ENCODE data around the gene DND1. TPM values are rescaled to one million over a fixed set of nuclear protein-coding genes. Genes with fewer than 3 reads are reported as not detected.

Gene DND1
- polyA plus RNA-seq, 2 of the 4 experiments (the other 2 are of a cell fraction) = 0.63 to 1.0 TPM

DNA sequence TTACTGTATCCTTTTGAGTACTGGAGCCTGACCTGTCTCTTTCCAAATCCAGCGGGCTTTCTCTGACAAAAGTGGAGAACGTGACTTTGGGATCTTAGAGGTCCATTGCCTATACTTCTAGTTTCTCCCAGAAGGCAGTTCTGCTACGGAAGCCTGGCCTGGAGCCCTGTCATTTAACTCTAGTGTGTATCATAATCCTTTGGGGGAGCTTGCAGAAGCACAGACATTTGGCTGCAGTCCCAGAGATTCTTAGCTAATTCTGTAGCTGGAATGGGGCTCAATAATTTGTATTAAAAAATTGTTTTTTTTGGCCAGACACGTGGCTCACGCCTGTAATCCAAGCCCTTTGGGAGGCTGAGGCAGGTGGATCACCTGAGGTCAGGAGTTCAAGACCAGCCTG lies 20.9 kb upstream of the DND1 start:
- 81% methylated on average over 5 of the region's 5 CpGs for WGBS (ENCODE audit: missing lambda C conversion rate)
- no peak overlapping the region for H3K4me3 ChIP-seq
- DNase-seq (ENCODE audit: low read depth in 1 of 2, low spot score in 1 of 2) (no peak), ATAC-seq (no peak), FAIRE-seq (no peak)
- POLR2A ChIA-PET = no interaction called here
- H3K27ac ChIP-seq = no peak overlapping the region
- no peak for TF ChIP-seq NFE2L2 (conservative IDR thresholded peaks at IDR 0.05; ENCODE audit: low read length)
- no peak for TF ChIP-seq MYC (IDR thresholded peaks at IDR 0.05; ENCODE audit: borderline replicate concordance, low read length)
- no peak for TF ChIP-seq SMC3 (IDR thresholded peaks at IDR 0.05)
- TF ChIP-seq RFX5 (IDR thresholded peaks at IDR 0.05) = no peak
- TF ChIP-seq MAZ (IDR thresholded peaks at IDR 0.05; ENCODE audit: borderline replicate concordance, low read depth, low read length) = no peak
- no peaks in the 10 kb centered on the region for H3K9me3 ChIP-seq
- CTCF ChIA-PET = interaction anchor here (1.3 kb wide), 1 partner anchor 8 kb away, joined by 4 read pairs; no protein-coding TSS in a partner anchor
- H3K4me2 ChIP-seq = no peak overlapping the region
- peaks cover 17% of the 10 kb centered on the region for H3K4me1 ChIP-seq

- Histone ChIP-seq H3K9me3 (no peaks in the 10 kb centered on the region), H3K4me1 (peaks cover 17% of the 10 kb centered on the region), H3K4me3 (peak within 1 kb of the TSS; percentile 81), H3K4me2 (peak within 1 kb of the TSS; percentile 95), H3K27ac (peak within 1 kb of the TSS; percentile 90 to 91)
- DNase-seq (ENCODE audit: low read depth in 1 of 2, low spot score in 1 of 2) = peak; percentile 97 to 98
- WGBS (ENCODE audit: missing lambda C conversion rate) = under 1% methylated on average over 35 of the region's 61 CpGs
- POLR2A ChIA-PET = interaction anchor here (0.6 to 2.0 kb wide), 14 partner anchors 9 to 345 kb away, joined by 3 to 27 read pairs (median 4); partner anchors contain the start of genes ANKHD1, HBEGF, IK and NDUFA2
- CTCF ChIA-PET = interaction anchor here (0.6 to 1.5 kb wide), 9 partner anchors 11 to 318 kb away, joined by 3 to 6 read pairs (median 3); partner anchors contain the start of genes DND1 and TMCO6
- no peak for FAIRE-seq
- 0 out of 2 replicates have a peak, but pooled peaks have one; percentile 26 for TF ChIP-seq MAZ (IDR thresholded peaks at IDR 0.05; ENCODE audit: borderline replicate concordance, low read depth, low read length)
- TF ChIP-seq MYC (IDR thresholded peaks at IDR 0.05; ENCODE audit: borderline replicate concordance, low read length) = peak; percentile 73
- TF ChIP-seq, protein P1, sequence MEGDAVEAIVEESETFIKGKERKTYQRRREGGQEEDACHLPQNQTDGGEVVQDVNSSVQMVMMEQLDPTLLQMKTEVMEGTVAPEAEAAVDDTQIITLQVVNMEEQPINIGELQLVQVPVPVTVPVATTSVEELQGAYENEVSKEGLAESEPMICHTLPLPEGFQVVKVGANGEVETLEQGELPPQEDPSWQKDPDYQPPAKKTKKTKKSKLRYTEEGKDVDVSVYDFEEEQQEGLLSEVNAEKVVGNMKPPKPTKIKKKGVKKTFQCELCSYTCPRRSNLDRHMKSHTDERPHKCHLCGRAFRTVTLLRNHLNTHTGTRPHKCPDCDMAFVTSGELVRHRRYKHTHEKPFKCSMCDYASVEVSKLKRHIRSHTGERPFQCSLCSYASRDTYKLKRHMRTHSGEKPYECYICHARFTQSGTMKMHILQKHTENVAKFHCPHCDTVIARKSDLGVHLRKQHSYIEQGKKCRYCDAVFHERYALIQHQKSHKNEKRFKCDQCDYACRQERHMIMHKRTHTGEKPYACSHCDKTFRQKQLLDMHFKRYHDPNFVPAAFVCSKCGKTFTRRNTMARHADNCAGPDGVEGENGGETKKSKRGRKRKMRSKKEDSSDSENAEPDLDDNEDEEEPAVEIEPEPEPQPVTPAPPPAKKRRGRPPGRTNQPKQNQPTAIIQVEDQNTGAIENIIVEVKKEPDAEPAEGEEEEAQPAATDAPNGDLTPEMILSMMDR (IDR thresholded peaks at IDR 0.05) = no peak
- TF ChIP-seq BHLHE40 (IDR thresholded peaks at IDR 0.05; ENCODE audit: low read depth, low read length) = 0 out of 2 replicates have a peak, but pooled peaks have one; percentile 33
- TF ChIP-seq RARB (CRISPR knock-in tag; IDR thresholded peaks at IDR 0.05) = no peak
- TF ChIP-seq PHF8 (IDR thresholded peaks at IDR 0.05; ENCODE audit: borderline replicate concordance, low read depth) = peak; percentile 56; the same call in 1 of the 2 replicates
- no peak for TF ChIP-seq FOSB (CRISPR knock-in tag; IDR thresholded peaks at IDR 0.05)
- peak; percentile 78 for TF ChIP-seq MAX (IDR thresholded peaks at IDR 0.05)
- peak; percentile 91; the same call in 2 of the 3 replicates for TF ChIP-seq BCL3 (IDR thresholded peaks at IDR 0.05)
- peak; percentile 40; the same call in 1 of the 2 replicates for TF ChIP-seq E2F6 (IDR thresholded peaks at IDR 0.05; ENCODE audit: borderline replicate concordance, low read depth)
- peak; percentile 13; the same call in 1 of the 2 replicates for TF ChIP-seq RFX5 (IDR thresholded peaks at IDR 0.05)
- TF ChIP-seq SMC3 (IDR thresholded peaks at IDR 0.05) = 0 out of 3 replicates have a peak, but pooled peaks have one; percentile 22
- TF ChIP-seq JUN (IDR thresholded peaks at IDR 0.05) = peak; percentile 89 to 90; a peak in 4 of 5 replicates
- peak; percentile 93 for TF ChIP-seq POLR2A (IDR thresholded peaks at IDR 0.05; ENCODE audit: low read length)
- TF ChIP-seq KDM5A (IDR thresholded peaks at IDR 0.05) = peak; percentile 50; the same call in 1 of the 2 replicates
- TF ChIP-seq SREBF2 (IDR thresholded peaks at IDR 0.05) = no peak
- TF ChIP-seq RAD21 (conservative IDR thresholded peaks at IDR 0.05 in 1 of 2, IDR thresholded peaks at IDR 0.05 in 1 of 2) = peak in 1 of 2 experiments; percentile 28; a peak in 1 of 5 replicates
- peak; percentile 98 to 99 for ATAC-seq
These were observed 17.9 kb upstream of the DND1 start, which contains the start of the genes HARS1 and HARS2 for GRCh38 chr5:140690941-140691924. HARS1 (minus strand) TSS chr5:140691370; CDS start chr5:140691304, 66 bp downstream. HARS2 (plus strand) TSS chr5:140691455; CDS start chr5:140691649, 194 bp downstream.

Measured in A549 (cell line).